PC-9 (cell line): ENCODE data around the gene EXOSC7. TPM values are rescaled to one million over a fixed set of nuclear protein-coding genes. Genes with fewer than 3 reads are reported as not detected.
"Not testable (repeated sequence)": the region's sequence is repeated elsewhere in the genome, so short reads cannot be mapped to it uniquely, and the experiment has no call there.

Experiments used
- BruUV-seq: library from RNA; stranded (reverse); fragments of 400-500 nt; replicated peaks from 2 replicates; lab custom pipeline; 2021; lab: Mats Ljungman, UMichigan
- CTCF ChIA-PET: fragments of 300-600 bp; sonication (Branson Sonifier 250); formaldehyde crosslinking; loops from one replicate; lab custom pipeline; 2022; ENCODE audit warnings: antibody characterized with exemption; lab: Charles Lee
- POLR2A ChIA-PET: fragments of 300-600 bp; sonication (Branson Sonifier 250); formaldehyde crosslinking; loops from one replicate; lab custom pipeline; 2022; ENCODE audit warnings: antibody characterized with exemption; ENCODE audit not compliant: unreplicated experiment; lab: Charles Lee
- DNase-seq, 2 experiments: peaks; one replicate each; pipeline versions ENCODE4 v3.0.0 to v3.0.0-alpha.2; 2015 to 2022; ENCODE audit warnings: mixed read lengths in 1 of 2
- H2AFZ ChIP-seq: fragments of 200-600 bp; sonication (generic); 2 replicates; pipeline ENCODE4 v1.8.1; 2017; ENCODE audit warnings: antibody characterized with exemption
- H3F3A ChIP-seq: fragments of 200-600 bp; sonication (generic); 2 replicates; pipeline ENCODE4 v1.8.1; 2017; ENCODE audit warnings: antibody characterized with exemption, mild to moderate bottlenecking, low read depth; ENCODE audit not compliant: insufficient read depth
- H3K27ac ChIP-seq: fragments of 200-600 bp; sonication (generic); 2 replicates; pipeline ENCODE4 v1.6.1; 2016; ENCODE audit warnings: mixed run types
- H3K27me3 ChIP-seq: fragments of 200-600 bp; sonication (generic); 2 replicates; pipeline ENCODE4 v1.6.1; 2016; ENCODE audit warnings: low read depth, mixed run types; ENCODE audit not compliant: insufficient read depth
- H3K36me3 ChIP-seq: fragments of 200-600 bp; sonication (generic); 2 replicates; pipeline ENCODE4 v1.6.1; 2016; ENCODE audit warnings: low read depth, mixed run types
- H3K4me1 ChIP-seq: fragments of 200-600 bp; sonication (generic); replicated peaks from 2 replicates; pipeline ENCODE4 v1.6.1; 2016; ENCODE audit warnings: mixed run types; ENCODE audit not compliant: insufficient read depth
- H3K4me2 ChIP-seq: fragments of 200-600 bp; sonication (generic); 2 replicates; pipeline ENCODE4 v1.6.1; 2017; ENCODE audit warnings: mixed run types
- H3K4me3 ChIP-seq: fragments of 200-600 bp; sonication (generic); 2 replicates; pipeline ENCODE4 v1.6.1; 2016; ENCODE audit warnings: mixed run types
- H3K79me2 ChIP-seq: fragments of 200-600 bp; sonication (generic); 2 replicates; pipeline ENCODE4 v1.6.1; 2017; ENCODE audit warnings: low read depth, mixed run types
- H3K9me2 ChIP-seq: fragments of 200-600 bp; sonication (generic); 2 replicates; pipeline ENCODE4 v1.8.1; 2017; ENCODE audit warnings: mild to moderate bottlenecking; ENCODE audit not compliant: insufficient read depth
- H3K9me3 ChIP-seq: fragments of 200-600 bp; sonication (generic); 2 replicates; pipeline ENCODE4 v1.8.1; 2016; ENCODE audit warnings: low read depth; ENCODE audit not compliant: insufficient read depth
- H4K20me1 ChIP-seq: fragments of 200-600 bp; sonication (generic); 2 replicates; pipeline ENCODE4 v1.8.1; 2017; ENCODE audit not compliant: insufficient read depth
- EZH2 ChIP-seq: fragments of 200-600 bp; sonication (generic); IDR thresholded peaks from 2 replicates; pipeline ENCODE4 v1.8.0; 2017; ENCODE audit warnings: antibody characterized with exemption, low read depth
- intact Hi-C: fragments of 100-400 bp; cut with micrococcal nuclease; formaldehyde crosslinking; loops from one replicate; pipeline ENCODE4 v1.10.0; 2022; ENCODE audit not compliant: unreplicated experiment
- total RNA-seq: library from RNA; stranded (reverse); gene quantifications from 2 replicates; pipeline ENCODE4 v1.2.3, GENCODE V29; 2021
- TF ChIP-seq, protein P1 (sequence below): fragments of 200-600 bp; sonication (generic); conservative IDR thresholded peaks from 2 replicates; pipeline ENCODE4 v1.6.1; 2017; ENCODE audit warnings: mixed run types, antibody characterized with exemption, mild to moderate bottlenecking, moderate library complexity

EXOSC7 gene
- total RNA-seq, 1 experiment from 2014 or later = 56.2 TPM

GRCh38 chr3:44983484-44983941 lies 7.5 kb downstream of the EXOSC7 start:
- Histone ChIP-seq H3K4me2 (peak overlapping the region; percentile 76), H3K9me2 (no peaks in the 10 kb centered on the region), H3K4me3 (peak overlapping the region; percentile 31; the same call in 1 of the 2 replicates), H3K27ac (peak overlapping the region; percentile 80), H3F3A (peaks cover 48% of the 10 kb centered on the region), H4K20me1 (peaks cover 12% of the 10 kb centered on the region), H3K36me3 (0 out of 2 replicates have a peak, but pooled peaks cover 10% of the 10 kb centered on the region), H2AFZ (no peak overlapping the region), H3K27me3 (no peaks in the 10 kb centered on the region), H3K9me3 (no peaks in the 10 kb centered on the region), H3K4me1 (peaks cover 67% of the 10 kb centered on the region), H3K79me2 (peaks cover 91% of the 10 kb centered on the region)
- BruUV-seq = no TSS peak
- intact Hi-C loops = no loop called here
- peak; percentile 45 to 84 for DNase-seq
- ChIA-PET CTCF (interaction anchor here (1.2 kb wide), 1 partner anchor 68 kb away, joined by 3 read pairs; no protein-coding TSS in a partner anchor), POLR2A (interaction anchor here (0.6 to 0.8 kb wide), 2 partner anchors 140 to 174 kb away, joined by 3 to 6 read pairs; no protein-coding TSS in a partner anchor)
- no peak for TF ChIP-seq EZH2
- TF ChIP-seq, protein P1, sequence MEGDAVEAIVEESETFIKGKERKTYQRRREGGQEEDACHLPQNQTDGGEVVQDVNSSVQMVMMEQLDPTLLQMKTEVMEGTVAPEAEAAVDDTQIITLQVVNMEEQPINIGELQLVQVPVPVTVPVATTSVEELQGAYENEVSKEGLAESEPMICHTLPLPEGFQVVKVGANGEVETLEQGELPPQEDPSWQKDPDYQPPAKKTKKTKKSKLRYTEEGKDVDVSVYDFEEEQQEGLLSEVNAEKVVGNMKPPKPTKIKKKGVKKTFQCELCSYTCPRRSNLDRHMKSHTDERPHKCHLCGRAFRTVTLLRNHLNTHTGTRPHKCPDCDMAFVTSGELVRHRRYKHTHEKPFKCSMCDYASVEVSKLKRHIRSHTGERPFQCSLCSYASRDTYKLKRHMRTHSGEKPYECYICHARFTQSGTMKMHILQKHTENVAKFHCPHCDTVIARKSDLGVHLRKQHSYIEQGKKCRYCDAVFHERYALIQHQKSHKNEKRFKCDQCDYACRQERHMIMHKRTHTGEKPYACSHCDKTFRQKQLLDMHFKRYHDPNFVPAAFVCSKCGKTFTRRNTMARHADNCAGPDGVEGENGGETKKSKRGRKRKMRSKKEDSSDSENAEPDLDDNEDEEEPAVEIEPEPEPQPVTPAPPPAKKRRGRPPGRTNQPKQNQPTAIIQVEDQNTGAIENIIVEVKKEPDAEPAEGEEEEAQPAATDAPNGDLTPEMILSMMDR = no peak

- H4K20me1 ChIP-seq = peaks cover 12% of the 10 kb centered on the region
- no peaks in the 10 kb centered on the region for H3K9me2 ChIP-seq
- no peak overlapping the region for H2AFZ ChIP-seq
- H3K4me3 ChIP-seq = no peak overlapping the region
- no peak for DNase-seq
- intact Hi-C loops = no loop called here
- H3K36me3 ChIP-seq = 0 out of 2 replicates have a peak, but pooled peaks cover 14% of the 10 kb centered on the region
- BruUV-seq = no TSS peak
- H3K9me3 ChIP-seq = no peaks in the 10 kb centered on the region
- CTCF ChIA-PET = interaction anchor here (1.1 kb wide), 1 partner anchor 41 kb away, joined by 6 read pairs; no protein-coding TSS in a partner anchor
- TF ChIP-seq, protein P1 = no peak
- no peak for TF ChIP-seq EZH2
- peak overlapping the region; percentile 80 for H3K27ac ChIP-seq
- H3K4me2 ChIP-seq = peak overlapping the region; percentile 76
- H3K27me3 ChIP-seq = no peaks in the 10 kb centered on the region
- H3K4me1 ChIP-seq = peaks cover 59% of the 10 kb centered on the region
- POLR2A ChIA-PET = interaction anchor here (0.6 kb wide), 1 partner anchor 139 kb away, joined by 3 read pairs; no protein-coding TSS in a partner anchor
- peaks cover 48% of the 10 kb centered on the region for H3F3A ChIP-seq
- peaks cover 91% of the 10 kb centered on the region for H3K79me2 ChIP-seq
These were observed 8.3 kb downstream of the EXOSC7 start for GRCh38 chr3:44984335-44984734.

GRCh38 chr3:44986330-44986729 lies 10.3 kb downstream of the EXOSC7 start:
- intact Hi-C loops, H2AFZ ChIP-seq: not testable (repeated sequence)

More at GRCh38 chr3:44986330-44986729, 10.3 kb downstream of the EXOSC7 start:
- BruUV-seq, H3K4me2 ChIP-seq, H3K27ac ChIP-seq, POLR2A ChIA-PET, CTCF ChIA-PET, DNase-seq, H3K27me3 ChIP-seq, H3K4me3 ChIP-seq, H3K9me3 ChIP-seq, H3K9me2 ChIP-seq: not testable (repeated sequence)
- Histone ChIP-seq H3K79me2 (peaks cover 82% of the 10 kb centered on the region), H3K36me3 (peaks cover 22% of the 10 kb centered on the region; the same call in 1 of the 2 replicates), H3K4me1 (peaks cover 39% of the 10 kb centered on the region), H3F3A (peaks cover 38% of the 10 kb centered on the region), H4K20me1 (peaks cover 12% of the 10 kb centered on the region; the same call in 1 of the 2 replicates)
